Fibroblast of pulmonary artery (primary cell): ENCODE data around the gene TAF1L.
"Not testable (repeated sequence)": the region's sequence is repeated elsewhere in the genome, so short reads cannot be mapped to it uniquely, and the experiment has no call there.

Experiments used
- DNase-seq: peaks from one replicate; pipeline ENCODE4 v3.0.0-alpha.2; 2010; ENCODE audit warnings: low read depth
- H3K4me3 ChIP-seq: replicated peaks from 2 replicates; pipeline ENCODE4 v1.5.1; 2011; ENCODE audit warnings: low read depth, mild to moderate bottlenecking, control low read depth, low read length, moderate library complexity
- CTCF ChIP-seq: IDR thresholded peaks from 2 replicates; pipeline ENCODE4 v1.5.1; 2011; ENCODE audit warnings: mild to moderate bottlenecking, control low read depth, low read length, inconsistent platforms; ENCODE audit errors: missing control alignments

Gene TAF1L

GRCh38 chr9:32618261-32618660, 17.2 kb downstream of the TAF1L start:
- TF ChIP-seq CTCF: no peak
- no peak for DNase-seq
- H3K4me3 ChIP-seq: no peak overlapping the region

- TF ChIP-seq CTCF: no peak
- no peak overlapping the region for H3K4me3 ChIP-seq
- no peak for DNase-seq
Measured at GRCh38 chr9:32606811-32607210, 28.7 kb downstream of the TAF1L start.

- DNase-seq: no peak
- TF ChIP-seq CTCF: no peak
- no peak overlapping the region for H3K4me3 ChIP-seq
Measured at GRCh38 chr9:32603914-32604852, 31.3 kb downstream of the TAF1L start.

- H3K4me3 ChIP-seq, DNase-seq: not testable (repeated sequence)
Measured at GRCh38 chr9:32599021-32599420, 36.4 kb downstream of the TAF1L start.

GRCh38 chr9:32596936-32597335, 38.5 kb downstream of the TAF1L start:
- TF ChIP-seq CTCF: no peak
- no peak overlapping the region for H3K4me3 ChIP-seq
- DNase-seq: no peak

- DNase-seq: no peak
- TF ChIP-seq CTCF: no peak
- no peak overlapping the region for H3K4me3 ChIP-seq
Measured at GRCh38 chr9:32596096-32596865, 39.2 kb downstream of the TAF1L start.

GRCh38 chr9:32590898-32591297, 44.6 kb downstream of the TAF1L start:
- DNase-seq: no peak
- no peak overlapping the region for H3K4me3 ChIP-seq
- TF ChIP-seq CTCF: no peak
